HG02885 (cell line): ENCODE data around the gene DTHD1.
A peak's percentile ranks its signal among the peaks of the same experiment; 100 is the strongest.

ENCODE experiments used
- ATAC-seq: cut with Tn5 transposase; IDR thresholded peaks from one replicate; pipeline ENCODE4 v1.9.1; 2021; ENCODE audit warnings: mild to moderate bottlenecking; ENCODE audit not compliant: unreplicated experiment, poor library complexity

Gene DTHD1

GRCh38 chr4:36281384-36282106 is at the start of gene DTHD1:
TSS of gene DTHD1 (plus strand) at chr4:36281616. CDS start at chr4:36281759, 143 bp downstream.
- no peak for ATAC-seq

- no peak for ATAC-seq
Observed at GRCh38 chr4:36233567-36234266, 47.7 kb upstream of the DTHD1 start.

- ATAC-seq = no peak
Observed at GRCh38 chr4:36235306-36235705, 46.1 kb upstream of the DTHD1 start.

- no peak for ATAC-seq
Observed at GRCh38 chr4:36236159-36236558, 45.3 kb upstream of the DTHD1 start.

GRCh38 chr4:36237366-36238313 is 43.8 kb upstream of the DTHD1 start:
- peak; percentile 27 for ATAC-seq

GRCh38 chr4:36241771-36242170 is 39.6 kb upstream of the DTHD1 start:
- ATAC-seq = peak; percentile 46

GRCh38 chr4:36242629-36243354 is 38.6 kb upstream of the DTHD1 start:
- ATAC-seq = no peak

GRCh38 chr4:36243355-36244256 is 37.8 kb upstream of the DTHD1 start:
- peak; percentile 34 for ATAC-seq

GRCh38 chr4:36244257-36245082 is 36.9 kb upstream of the DTHD1 start, which contains the start of gene ARAP2:
TSS of gene ARAP2 (minus strand) at chr4:36244514. CDS start at chr4:36229486, 15,028 bp downstream.
- ATAC-seq = peak; percentile 71

- no peak for ATAC-seq
Observed at GRCh38 chr4:36249610-36250009, 31.8 kb upstream of the DTHD1 start.

- ATAC-seq = no peak
Observed at GRCh38 chr4:36251983-36252382, 29.4 kb upstream of the DTHD1 start.

- no peak for ATAC-seq
Observed at GRCh38 chr4:36254371-36254770, 27.0 kb upstream of the DTHD1 start.

GRCh38 chr4:36255577-36255976 is 25.8 kb upstream of the DTHD1 start:
- peak; percentile 70 for ATAC-seq

- ATAC-seq = peak; percentile 74
Observed at GRCh38 chr4:36256398-36256891, 25.0 kb upstream of the DTHD1 start.

- ATAC-seq = no peak
Observed at GRCh38 chr4:36260731-36261130, 20.7 kb upstream of the DTHD1 start.

- no peak for ATAC-seq
Observed at GRCh38 chr4:36264207-36264826, 17.1 kb upstream of the DTHD1 start.

- ATAC-seq = no peak
Observed at GRCh38 chr4:36267486-36268268, 13.7 kb upstream of the DTHD1 start.
